Fibroblast of the aortic adventitia (primary cell): ENCODE results near the gene SCO2. TPM values are rescaled to one million over a fixed set of nuclear protein-coding genes. Genes with fewer than 3 reads are reported as not detected.

ENCODE experiments used
- DNase-seq: peaks from one replicate; pipeline ENCODE4 v3.0.0-alpha.2; 2010; ENCODE audit warnings: low read depth
- H3K4me3 ChIP-seq: 2 replicates; pipeline ENCODE4 v1.5.1; 2011; ENCODE audit warnings: low read depth, mild to moderate bottlenecking, control low read depth, low read length, moderate library complexity
- total RNA-seq: library from RNA; depleted of rRNA; stranded (reverse); fragments of >200 nt; gene quantifications from 2 replicates; pipeline ENCODE4 v1.2.3, GENCODE V29; 2012; ENCODE audit warnings: low replicate concordance
- TF ChIP-seq, protein P1 (sequence below): IDR thresholded peaks from 2 replicates; pipeline ENCODE4 v1.5.1; 2011; ENCODE audit warnings: mild to moderate bottlenecking, low read length, control low read depth, inconsistent platforms; ENCODE audit not compliant: insufficient read depth

Gene SCO2
- total RNA-seq, 1 donor = 3.4 TPM

DNA sequence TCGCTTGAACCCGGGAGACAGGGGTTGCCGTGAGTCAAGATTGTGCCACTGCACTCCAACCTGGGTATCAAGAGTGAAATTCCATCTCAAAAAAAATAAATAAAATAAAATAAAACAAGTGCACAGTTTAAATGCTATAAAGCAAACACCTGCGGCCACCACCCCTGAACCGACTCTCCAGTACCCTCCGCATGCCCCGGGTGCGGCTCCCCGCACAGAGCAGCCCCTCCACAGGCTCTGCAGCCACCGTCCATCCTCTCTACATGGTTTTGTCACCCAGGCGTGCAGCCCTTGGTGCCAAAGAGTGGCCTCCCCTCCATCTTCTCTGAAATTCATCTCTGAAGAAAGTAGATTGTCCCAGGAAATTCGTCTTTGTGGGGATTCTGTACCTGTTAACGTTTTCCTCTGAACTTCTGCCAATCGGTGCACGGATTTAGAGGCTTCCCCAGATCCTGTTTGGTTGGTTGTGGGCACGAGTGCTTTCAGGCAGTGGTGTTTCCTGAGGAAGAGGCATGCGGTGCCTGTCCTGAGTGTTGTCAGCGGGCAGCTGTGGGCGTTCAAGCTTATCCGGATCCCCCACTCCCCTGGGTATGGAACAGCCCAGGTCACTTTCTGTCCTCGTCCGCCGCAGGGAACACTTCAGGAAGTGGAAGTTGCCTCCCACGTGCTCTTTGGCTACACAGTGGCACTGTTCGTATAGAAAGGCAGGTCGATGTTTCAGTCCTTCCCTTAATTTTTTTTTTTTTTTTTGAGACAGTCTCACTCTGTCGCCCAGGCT lies 34.7 kb downstream of the SCO2 start:
- no peak for DNase-seq

DNA sequence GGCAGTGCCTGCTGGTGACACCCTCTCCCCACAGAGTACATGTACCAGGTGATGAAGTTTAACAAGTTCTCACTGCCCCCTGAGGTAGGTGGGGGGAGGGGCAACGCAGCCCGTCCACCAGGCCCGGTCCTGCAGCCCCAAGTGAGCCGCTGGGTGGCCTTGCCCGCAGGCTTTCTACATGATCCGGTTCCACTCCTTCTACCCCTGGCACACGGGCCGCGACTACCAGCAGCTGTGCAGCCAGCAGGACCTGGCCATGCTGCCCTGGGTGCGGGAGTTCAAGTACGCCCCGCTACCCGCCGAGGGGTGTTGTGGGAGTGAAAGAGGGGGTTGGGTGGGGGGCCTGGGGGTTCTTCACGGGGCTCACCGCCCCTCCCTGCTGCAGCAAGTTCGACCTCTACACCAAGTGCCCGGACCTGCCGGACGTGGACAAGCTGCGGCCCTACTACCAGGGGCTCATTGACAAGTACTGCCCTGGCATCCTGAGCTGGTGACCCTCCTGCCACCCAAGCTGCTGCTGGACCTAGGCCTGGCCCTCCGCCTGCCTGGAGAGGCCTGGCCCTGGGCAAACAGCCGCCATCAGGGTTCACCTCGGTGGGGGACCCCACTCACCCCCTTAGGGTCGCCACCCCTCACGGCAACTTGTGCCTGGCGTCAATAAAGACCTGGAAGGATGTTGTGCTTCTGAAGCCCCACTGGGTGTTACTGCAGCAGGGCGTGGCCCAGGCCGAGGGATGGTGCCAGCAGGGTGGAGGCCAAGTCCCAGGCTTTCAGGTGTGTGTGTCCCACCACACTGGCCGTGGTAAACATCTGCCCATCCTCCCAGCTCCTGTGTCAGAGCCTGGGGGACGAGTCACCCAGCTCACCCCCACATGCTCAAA lies 35.8 kb downstream of the SCO2 start:
- TF ChIP-seq, protein P1, sequence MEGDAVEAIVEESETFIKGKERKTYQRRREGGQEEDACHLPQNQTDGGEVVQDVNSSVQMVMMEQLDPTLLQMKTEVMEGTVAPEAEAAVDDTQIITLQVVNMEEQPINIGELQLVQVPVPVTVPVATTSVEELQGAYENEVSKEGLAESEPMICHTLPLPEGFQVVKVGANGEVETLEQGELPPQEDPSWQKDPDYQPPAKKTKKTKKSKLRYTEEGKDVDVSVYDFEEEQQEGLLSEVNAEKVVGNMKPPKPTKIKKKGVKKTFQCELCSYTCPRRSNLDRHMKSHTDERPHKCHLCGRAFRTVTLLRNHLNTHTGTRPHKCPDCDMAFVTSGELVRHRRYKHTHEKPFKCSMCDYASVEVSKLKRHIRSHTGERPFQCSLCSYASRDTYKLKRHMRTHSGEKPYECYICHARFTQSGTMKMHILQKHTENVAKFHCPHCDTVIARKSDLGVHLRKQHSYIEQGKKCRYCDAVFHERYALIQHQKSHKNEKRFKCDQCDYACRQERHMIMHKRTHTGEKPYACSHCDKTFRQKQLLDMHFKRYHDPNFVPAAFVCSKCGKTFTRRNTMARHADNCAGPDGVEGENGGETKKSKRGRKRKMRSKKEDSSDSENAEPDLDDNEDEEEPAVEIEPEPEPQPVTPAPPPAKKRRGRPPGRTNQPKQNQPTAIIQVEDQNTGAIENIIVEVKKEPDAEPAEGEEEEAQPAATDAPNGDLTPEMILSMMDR = no peak
- H3K4me3 ChIP-seq = no peak overlapping the region
- no peak for DNase-seq

More for the DNA sequence above, 34.7 kb downstream of the SCO2 start:
- no peak overlapping the region for H3K4me3 ChIP-seq
- TF ChIP-seq, protein P1 = no peak

DNA sequence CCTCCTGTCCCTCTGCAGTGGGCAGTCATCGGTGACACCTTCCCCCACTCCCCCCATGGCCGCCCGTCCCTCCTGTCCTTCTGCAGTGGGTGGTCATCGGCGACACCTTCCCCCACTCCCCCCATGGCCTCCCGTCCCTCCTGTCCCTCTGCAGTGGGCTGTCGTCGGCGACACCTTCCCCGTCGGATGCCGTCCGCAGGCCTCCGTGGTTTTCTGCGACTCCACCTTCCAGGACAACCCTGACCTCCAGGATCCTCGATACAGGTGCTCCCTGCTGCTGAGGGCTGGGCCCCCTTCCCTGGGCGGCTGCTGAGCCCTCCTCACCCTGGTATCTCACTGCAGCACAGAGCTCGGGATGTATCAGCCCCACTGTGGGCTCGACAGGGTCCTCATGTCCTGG lies 36.5 kb downstream of the SCO2 start:
- no peak overlapping the region for H3K4me3 ChIP-seq
- TF ChIP-seq, protein P1 = no peak
- no peak for DNase-seq

DNA sequence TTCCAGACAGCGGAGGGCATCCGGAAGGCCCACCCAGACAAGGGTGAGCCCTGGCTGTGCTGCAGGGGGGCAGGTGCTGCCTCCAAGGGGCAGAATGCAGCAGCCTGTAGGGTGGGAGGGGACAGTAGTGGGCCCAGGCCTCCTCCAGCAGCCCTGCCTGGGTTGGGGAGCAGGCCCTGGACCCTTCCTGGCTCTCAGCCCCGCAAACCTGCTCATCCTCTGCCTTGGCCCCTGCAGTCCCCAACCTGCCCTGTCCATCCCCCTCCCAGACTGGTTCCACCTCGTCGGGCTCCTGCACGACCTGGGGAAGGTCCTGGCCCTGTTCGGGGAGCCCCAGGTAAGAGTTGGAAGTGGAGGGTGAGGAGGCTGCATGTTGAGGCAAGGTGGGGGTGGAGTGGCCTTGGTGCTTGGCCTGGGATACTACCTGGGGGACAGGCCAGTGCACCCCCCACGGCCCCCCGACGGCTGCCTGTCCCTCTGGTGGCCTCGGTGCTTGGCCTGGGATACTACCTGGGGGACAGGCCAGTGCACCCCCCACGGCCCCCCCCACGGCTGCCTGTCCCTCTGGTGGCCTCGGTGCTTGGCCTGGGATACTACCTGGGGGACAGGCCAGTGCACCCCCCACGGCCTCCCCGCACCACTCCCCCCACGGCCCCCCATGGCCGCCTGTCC lies 37.3 kb downstream of the SCO2 start:
- TF ChIP-seq, protein P1 = no peak

DNA sequence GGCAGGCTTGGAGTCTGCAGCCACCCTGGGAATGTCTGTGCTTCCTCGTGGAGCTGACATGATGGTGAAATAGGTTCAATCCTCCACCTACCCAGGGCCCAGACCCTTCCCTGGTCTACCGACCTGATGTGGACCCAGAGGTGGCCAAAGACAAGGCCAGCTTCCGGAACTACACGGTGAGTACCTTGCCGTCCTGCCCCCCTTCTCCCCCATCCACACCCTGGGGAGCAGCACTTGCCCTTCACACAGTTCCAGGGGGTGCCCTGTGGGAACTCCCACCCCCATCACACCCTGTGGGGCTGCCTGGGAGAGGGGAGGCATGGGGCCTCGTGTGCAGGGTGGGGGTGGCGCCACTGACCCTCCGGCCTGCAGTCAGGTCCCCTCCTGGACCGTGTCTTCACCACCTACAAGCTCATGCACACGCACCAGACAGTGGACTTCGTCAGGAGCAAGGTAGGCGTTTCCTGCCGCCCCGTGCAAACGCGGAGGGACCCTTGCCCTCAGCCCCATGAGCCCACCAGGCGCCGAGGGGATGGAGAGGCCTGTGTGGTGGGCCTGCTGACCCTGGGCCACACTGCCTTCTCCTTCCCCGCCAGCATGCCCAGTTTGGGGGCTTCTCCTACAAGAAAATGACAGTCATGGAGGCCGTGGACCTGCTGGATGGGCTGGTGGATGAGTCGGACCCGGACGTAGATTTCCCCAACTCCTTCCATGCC lies 38.0 kb downstream of the SCO2 start:
- H3K4me3 ChIP-seq = no peak overlapping the region
- DNase-seq = no peak
- TF ChIP-seq, protein P1 = no peak

More for the DNA sequence above, 37.3 kb downstream of the SCO2 start:
- no peak for DNase-seq
- no peak overlapping the region for H3K4me3 ChIP-seq

DNA sequence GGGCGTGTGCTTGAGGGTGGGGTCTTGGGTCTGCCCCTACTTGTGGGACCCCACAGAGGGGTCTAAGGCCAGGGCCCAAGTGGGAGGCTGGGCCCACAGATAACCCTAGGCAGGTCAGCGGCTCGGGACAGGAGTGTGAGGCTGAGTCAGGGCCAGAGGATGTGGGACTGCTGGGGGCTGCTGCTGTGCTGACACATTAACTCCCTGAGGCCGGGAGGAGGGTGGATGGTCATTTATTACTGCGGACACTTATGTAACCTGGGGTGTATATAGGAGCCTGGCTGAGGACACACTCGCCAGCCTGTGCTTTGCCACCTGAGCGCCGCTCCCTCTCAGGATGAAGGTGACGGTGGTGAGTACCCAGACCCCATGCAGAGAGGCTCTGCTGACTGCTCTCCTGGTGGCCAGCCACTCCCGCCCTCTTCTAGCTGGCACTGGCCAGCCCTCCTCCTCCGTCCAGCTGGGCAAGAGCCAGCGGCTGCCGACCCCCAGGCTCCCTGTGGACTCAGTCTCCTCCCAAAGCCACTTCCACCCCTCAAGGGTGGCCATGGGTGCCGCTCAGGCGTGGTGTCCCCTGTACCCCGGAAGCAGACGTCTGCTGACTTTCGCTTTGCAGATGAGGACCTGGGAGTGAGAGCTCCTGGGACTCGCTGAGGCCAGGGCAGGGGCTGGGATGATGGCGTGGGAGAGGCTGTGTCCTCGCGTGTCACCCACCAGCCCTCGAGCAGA lies 38.7 kb downstream of the SCO2 start, which contains the start of gene MIOX:
TSS of gene MIOX (plus strand) at position 299 of the 729 bp plus-strand sequence. CDS start at position 338, 39 bp downstream.
- H3K4me3 ChIP-seq = no peak within 1 kb of the TSS
- TF ChIP-seq, protein P1 = no peak
- DNase-seq = no peak
